ENCODE data around the gene NUTM1. TPM values are rescaled to one million over a fixed set of nuclear protein-coding genes. Genes with fewer than 3 reads are reported as not detected.

The NUTM1 gene
- total and polyA plus RNA-seq, 2 donors (not counting 1 experiment from before 2014, with no cell fraction given) = not detected

DNA sequence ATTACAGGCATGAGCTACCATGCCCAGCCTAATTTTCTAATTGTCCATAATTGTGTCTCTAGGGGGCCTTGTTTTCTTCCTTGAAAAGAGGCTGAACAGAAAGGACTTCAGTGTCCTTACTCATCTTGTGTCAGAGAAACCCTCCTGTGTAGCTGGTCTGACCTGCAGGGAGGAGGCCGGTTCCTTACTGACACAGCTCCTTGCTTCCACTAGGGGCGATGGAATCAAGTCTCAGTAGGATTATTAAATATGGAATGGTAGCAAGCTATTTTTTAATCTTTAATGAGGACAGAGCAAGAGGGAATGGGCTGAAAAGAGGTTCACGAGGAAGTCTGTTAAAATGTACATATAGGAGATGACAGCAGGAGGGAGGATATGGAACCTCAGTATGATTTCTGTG is 15.3 kb downstream of the NUTM1 start:
- H3K27ac ChIP-seq (ENCODE audit: low read length in 2 of 2) = no peak overlapping the region
- Mint-ChIP-seq H3K4me1 (no peaks in the 10 kb centered on the region), H3K4me3 (no peak overlapping the region), H3K27me3 (no peaks in the 10 kb centered on the region), H3K27ac (no peak overlapping the region), H3K9me3 (ENCODE audit: insufficient read depth) (no peaks in the 10 kb centered on the region)
- H3K4me1 ChIP-seq (ENCODE audit: control insufficient read depth in 2 of 2, insufficient read depth in 2 of 2, low read length in 2 of 2) = no peaks in the 10 kb centered on the region
- H3K9me3 ChIP-seq (ENCODE audit: control extremely low read depth in 1 of 3, control insufficient read depth in 2 of 3, insufficient read depth in 1 of 3, low read length in 2 of 3) = no peaks in the 10 kb centered on the region
- no peak overlapping the region for H3K4me2 ChIP-seq (replicated peaks; ENCODE audit: low read depth, low read length, poor library complexity, severe bottlenecking)
- H3K79me2 ChIP-seq (ENCODE audit: control insufficient read depth, insufficient read depth, low read length) = no peaks in the 10 kb centered on the region
- H3K4me3 ChIP-seq (ENCODE audit: control extremely low read depth in 1 of 5, extremely low read depth in 1 of 5, insufficient read depth in 1 of 5, low read depth in 2 of 5, low read length in 4 of 5) = no peak overlapping the region
- no peak for ATAC-seq (ENCODE audit: low read depth)
- ChIA-PET CTCF (interaction anchor here (1.7 to 1.9 kb wide), 2 partner anchors 9 to 117 kb away, joined by 6 read pairs; partner anchors contain the start of gene LPCAT4), POLR2A (no interaction called here)
- H3K36me3 ChIP-seq (replicated peaks in 1 of 2; ENCODE audit: control extremely low read depth in 1 of 2, control insufficient read depth in 1 of 2, extremely low read depth in 1 of 2, insufficient read depth in 2 of 2, low read length in 1 of 2) = peaks cover 0 to 26% of the 10 kb centered on the region in 2 experiments
- no peaks in the 10 kb centered on the region for H4K20me1 ChIP-seq (ENCODE audit: control insufficient read depth, insufficient read depth, low read length, poor library complexity, severe bottlenecking)
- H3K9ac ChIP-seq (ENCODE audit: low read length) = no peak overlapping the region
- TF ChIP-seq, protein P1, sequence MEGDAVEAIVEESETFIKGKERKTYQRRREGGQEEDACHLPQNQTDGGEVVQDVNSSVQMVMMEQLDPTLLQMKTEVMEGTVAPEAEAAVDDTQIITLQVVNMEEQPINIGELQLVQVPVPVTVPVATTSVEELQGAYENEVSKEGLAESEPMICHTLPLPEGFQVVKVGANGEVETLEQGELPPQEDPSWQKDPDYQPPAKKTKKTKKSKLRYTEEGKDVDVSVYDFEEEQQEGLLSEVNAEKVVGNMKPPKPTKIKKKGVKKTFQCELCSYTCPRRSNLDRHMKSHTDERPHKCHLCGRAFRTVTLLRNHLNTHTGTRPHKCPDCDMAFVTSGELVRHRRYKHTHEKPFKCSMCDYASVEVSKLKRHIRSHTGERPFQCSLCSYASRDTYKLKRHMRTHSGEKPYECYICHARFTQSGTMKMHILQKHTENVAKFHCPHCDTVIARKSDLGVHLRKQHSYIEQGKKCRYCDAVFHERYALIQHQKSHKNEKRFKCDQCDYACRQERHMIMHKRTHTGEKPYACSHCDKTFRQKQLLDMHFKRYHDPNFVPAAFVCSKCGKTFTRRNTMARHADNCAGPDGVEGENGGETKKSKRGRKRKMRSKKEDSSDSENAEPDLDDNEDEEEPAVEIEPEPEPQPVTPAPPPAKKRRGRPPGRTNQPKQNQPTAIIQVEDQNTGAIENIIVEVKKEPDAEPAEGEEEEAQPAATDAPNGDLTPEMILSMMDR (IDR thresholded peaks at IDR 0.05) = no peak
- TF ChIP-seq EZH2 (IDR thresholded peaks at IDR 0.05; ENCODE audit: borderline replicate concordance, insufficient read depth, low read depth, low read length, poor library complexity, severe bottlenecking) = no peak
- no peak for DNase-seq
- no peak overlapping the region for H2AFZ ChIP-seq (ENCODE audit: insufficient read depth, low read depth, low read length, poor library complexity, severe bottlenecking)
- intact Hi-C loops (cut with micrococcal nuclease) = no loop called here
- 89% methylated on average over 3 of the region's 3 CpGs for WGBS (ENCODE audit: insufficient coverage)
- no peaks in the 10 kb centered on the region for H3K27me3 ChIP-seq (replicated peaks in 1 of 4; ENCODE audit: control extremely low read depth in 1 of 4, control insufficient read depth in 3 of 4, insufficient read depth in 4 of 4, low read length in 3 of 4)

- no peaks in the 10 kb centered on the region for H3K27me3 Mint-ChIP-seq
- no peaks in the 10 kb centered on the region for H3K27me3 ChIP-seq (replicated peaks in 1 of 4; ENCODE audit: control extremely low read depth in 1 of 4, control insufficient read depth in 3 of 4, insufficient read depth in 4 of 4, low read length in 3 of 4)
- WGBS (ENCODE audit: insufficient coverage) = 100% methylated on average over 3 of the region's 4 CpGs
- no peak overlapping the region for H3K9ac ChIP-seq (ENCODE audit: low read length)
- peaks cover 0 to 26% of the 10 kb centered on the region in 2 experiments for H3K36me3 ChIP-seq (replicated peaks in 1 of 2; ENCODE audit: control extremely low read depth in 1 of 2, control insufficient read depth in 1 of 2, extremely low read depth in 1 of 2, insufficient read depth in 2 of 2, low read length in 1 of 2)
- H3K4me1 ChIP-seq (ENCODE audit: control insufficient read depth in 2 of 2, insufficient read depth in 2 of 2, low read length in 2 of 2) = no peaks in the 10 kb centered on the region
- no peak overlapping the region for H2AFZ ChIP-seq (ENCODE audit: insufficient read depth, low read depth, low read length, poor library complexity, severe bottlenecking)
- no peaks in the 10 kb centered on the region for H4K20me1 ChIP-seq (ENCODE audit: control insufficient read depth, insufficient read depth, low read length, poor library complexity, severe bottlenecking)
- no peak overlapping the region for H3K27ac ChIP-seq (ENCODE audit: low read length in 2 of 2)
- no peak overlapping the region for H3K4me3 Mint-ChIP-seq
- no peaks in the 10 kb centered on the region for H3K9me3 ChIP-seq (ENCODE audit: control extremely low read depth in 1 of 3, control insufficient read depth in 2 of 3, insufficient read depth in 1 of 3, low read length in 2 of 3)
- H3K4me3 ChIP-seq (ENCODE audit: control extremely low read depth in 1 of 5, extremely low read depth in 1 of 5, insufficient read depth in 1 of 5, low read depth in 2 of 5, low read length in 4 of 5) = no peak overlapping the region
- intact Hi-C loops (cut with micrococcal nuclease) = no loop called here
- H3K79me2 ChIP-seq (ENCODE audit: control insufficient read depth, insufficient read depth, low read length) = no peaks in the 10 kb centered on the region
- no peaks in the 10 kb centered on the region for H3K9me3 Mint-ChIP-seq (ENCODE audit: insufficient read depth)
- no peak overlapping the region for H3K4me2 ChIP-seq (replicated peaks; ENCODE audit: low read depth, low read length, poor library complexity, severe bottlenecking)
- ChIA-PET CTCF (interaction anchor here (1.0 to 1.9 kb wide), 3 partner anchors 9 to 117 kb away, joined by 3 to 6 read pairs (median 6); partner anchors contain the start of genes LPCAT4, NOP10 and NUTM1), POLR2A (no interaction called here)
- DNase-seq (no peak), ATAC-seq (ENCODE audit: low read depth) (no peak)
- TF ChIP-seq EZH2 (IDR thresholded peaks at IDR 0.05; ENCODE audit: borderline replicate concordance, insufficient read depth, low read depth, low read length, poor library complexity, severe bottlenecking) = no peak
- TF ChIP-seq, protein P1 (IDR thresholded peaks at IDR 0.05) = no peak
- no peaks in the 10 kb centered on the region for H3K4me1 Mint-ChIP-seq
- no peak overlapping the region for H3K27ac Mint-ChIP-seq
Measured at GRCh38 chr15:34358948-34359347, 15.8 kb downstream of the NUTM1 start.

All from B cell (primary cell).